LNCaP clone FGC (cell line): Measurements from ENCODE around the gene SGCA.
A peak's percentile ranks its signal among the peaks of the same experiment; 100 is the strongest.

ENCODE experiments used
- DNase-seq: peaks from one replicate; pipeline ENCODE4 v3.0.0-alpha.2; 2011; ENCODE audit warnings: low read depth
- H3K4me3 ChIP-seq: 2 replicates; pipeline ENCODE4 v1.5.1; 2011; ENCODE audit warnings: mild to moderate bottlenecking, low read depth, low read length, control low read depth
- TF ChIP-seq, protein P1 (sequence below): IDR thresholded peaks from 2 replicates; pipeline ENCODE4 v1.5.1; 2012; ENCODE audit warnings: mild to moderate bottlenecking; ENCODE audit not compliant: control insufficient read depth, insufficient read depth; ENCODE audit errors: extremely low read depth

SGCA gene

DNA sequence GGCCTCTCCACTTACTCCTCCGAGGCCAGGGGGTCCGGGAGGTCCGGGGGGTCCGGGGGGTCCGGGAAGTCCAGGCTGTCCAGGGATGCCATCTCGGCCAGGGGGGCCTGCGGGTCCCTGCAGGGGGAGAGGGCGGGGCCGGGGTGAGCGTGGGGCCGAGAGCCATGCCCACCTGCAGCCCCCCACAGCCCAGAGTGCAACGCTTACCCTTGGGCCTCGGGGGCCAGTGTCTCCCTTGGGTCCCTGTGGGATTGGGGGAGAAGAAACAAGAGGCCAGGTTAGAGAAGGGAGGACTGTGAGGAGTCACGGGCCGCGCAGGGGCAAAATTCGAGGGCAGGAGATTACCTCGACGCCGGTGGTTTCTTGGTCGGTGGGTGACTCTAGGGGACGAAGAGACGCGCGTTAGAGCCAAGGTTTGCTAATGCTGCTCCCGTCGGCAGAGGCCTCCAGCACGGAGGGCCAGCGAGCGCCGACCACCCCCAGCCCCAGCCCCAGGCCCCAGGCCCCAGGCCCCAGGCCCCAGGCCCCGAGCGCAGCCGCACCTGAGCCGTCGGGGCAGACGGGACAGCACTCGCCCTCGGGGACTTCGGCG lies 33.5 kb downstream of the SGCA start:
- TF ChIP-seq, protein P1, sequence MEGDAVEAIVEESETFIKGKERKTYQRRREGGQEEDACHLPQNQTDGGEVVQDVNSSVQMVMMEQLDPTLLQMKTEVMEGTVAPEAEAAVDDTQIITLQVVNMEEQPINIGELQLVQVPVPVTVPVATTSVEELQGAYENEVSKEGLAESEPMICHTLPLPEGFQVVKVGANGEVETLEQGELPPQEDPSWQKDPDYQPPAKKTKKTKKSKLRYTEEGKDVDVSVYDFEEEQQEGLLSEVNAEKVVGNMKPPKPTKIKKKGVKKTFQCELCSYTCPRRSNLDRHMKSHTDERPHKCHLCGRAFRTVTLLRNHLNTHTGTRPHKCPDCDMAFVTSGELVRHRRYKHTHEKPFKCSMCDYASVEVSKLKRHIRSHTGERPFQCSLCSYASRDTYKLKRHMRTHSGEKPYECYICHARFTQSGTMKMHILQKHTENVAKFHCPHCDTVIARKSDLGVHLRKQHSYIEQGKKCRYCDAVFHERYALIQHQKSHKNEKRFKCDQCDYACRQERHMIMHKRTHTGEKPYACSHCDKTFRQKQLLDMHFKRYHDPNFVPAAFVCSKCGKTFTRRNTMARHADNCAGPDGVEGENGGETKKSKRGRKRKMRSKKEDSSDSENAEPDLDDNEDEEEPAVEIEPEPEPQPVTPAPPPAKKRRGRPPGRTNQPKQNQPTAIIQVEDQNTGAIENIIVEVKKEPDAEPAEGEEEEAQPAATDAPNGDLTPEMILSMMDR, result no peak
- no peak for DNase-seq
- peak overlapping the region; percentile 42 for H3K4me3 ChIP-seq

DNA sequence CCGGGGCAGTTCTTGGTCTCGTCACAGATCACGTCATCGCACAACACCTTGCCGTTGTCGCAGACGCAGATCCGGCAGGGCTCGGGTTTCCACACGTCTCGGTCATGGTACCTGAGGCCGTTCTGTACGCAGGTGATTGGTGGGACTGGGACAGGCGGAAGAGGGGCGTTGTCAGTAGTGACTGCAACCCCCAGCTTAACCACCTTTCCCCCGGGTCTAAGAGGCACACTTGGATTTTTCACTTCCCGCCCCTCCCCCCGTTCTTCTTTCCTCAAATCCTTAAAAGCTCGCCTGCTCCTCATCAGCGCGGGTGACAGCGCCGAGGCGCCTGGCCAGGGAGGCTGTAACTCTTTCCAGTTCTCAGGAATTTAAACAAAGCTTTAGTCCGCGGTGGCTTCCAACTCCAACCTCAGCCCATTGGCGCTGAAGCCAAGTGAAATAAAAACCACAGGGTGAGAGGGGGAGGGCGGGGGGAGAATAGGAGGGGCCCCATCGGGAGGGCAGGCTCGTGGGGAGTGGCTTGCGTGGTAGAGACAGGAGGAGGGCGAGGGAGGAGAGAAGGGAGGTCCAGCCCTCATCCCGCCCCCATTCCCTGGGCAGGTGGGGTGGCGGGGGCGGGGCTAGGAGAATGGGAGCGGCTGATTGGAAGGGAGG lies 34.1 kb downstream of the SGCA start:
- H3K4me3 ChIP-seq, result peak overlapping the region; percentile 42
- peak; percentile 82 for DNase-seq
- TF ChIP-seq, protein P1, result no peak

DNA sequence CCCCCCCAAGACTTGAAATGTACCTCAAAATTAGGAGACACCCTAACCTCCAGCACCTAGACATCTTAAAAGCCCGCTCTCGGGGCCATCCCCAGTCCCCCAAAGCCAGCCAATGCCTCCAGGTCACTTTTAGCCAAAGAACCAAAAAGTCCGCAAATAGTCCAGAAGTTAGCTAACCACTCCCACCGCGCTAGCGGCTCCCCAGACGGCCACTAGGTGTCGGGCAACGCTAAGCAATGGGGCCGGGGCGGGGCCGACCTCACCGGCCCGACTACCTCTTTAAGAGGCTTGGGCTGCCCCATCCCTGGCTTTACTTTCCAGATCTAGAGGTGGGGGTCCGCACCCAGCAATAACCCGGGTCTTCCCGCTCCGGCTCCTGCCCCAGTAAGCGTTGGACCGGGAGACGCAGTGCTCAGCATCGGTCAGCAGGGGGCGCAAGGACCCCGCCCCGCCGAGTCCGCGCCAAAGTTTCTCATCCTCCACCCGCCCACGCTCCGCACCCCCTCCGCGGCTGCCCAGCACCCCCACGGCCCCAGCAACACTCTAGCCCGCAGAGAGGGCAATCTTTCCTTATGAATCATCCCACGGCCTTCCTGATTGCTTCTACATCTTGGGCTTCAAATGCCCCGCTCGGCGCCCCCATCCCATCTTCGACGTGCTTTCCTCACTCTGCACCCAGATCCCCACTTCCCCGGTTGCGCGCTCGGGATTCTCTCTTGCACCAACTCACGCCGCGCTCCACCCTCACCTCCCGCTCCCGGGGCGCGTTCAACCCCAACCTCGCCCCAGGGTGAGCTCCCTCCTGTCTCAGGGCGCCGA lies 34.9 kb downstream of the SGCA start:
- H3K4me3 ChIP-seq, result peak overlapping the region; percentile 42
- DNase-seq, result peak; percentile 48
- TF ChIP-seq, protein P1, result peak; percentile 75

DNA sequence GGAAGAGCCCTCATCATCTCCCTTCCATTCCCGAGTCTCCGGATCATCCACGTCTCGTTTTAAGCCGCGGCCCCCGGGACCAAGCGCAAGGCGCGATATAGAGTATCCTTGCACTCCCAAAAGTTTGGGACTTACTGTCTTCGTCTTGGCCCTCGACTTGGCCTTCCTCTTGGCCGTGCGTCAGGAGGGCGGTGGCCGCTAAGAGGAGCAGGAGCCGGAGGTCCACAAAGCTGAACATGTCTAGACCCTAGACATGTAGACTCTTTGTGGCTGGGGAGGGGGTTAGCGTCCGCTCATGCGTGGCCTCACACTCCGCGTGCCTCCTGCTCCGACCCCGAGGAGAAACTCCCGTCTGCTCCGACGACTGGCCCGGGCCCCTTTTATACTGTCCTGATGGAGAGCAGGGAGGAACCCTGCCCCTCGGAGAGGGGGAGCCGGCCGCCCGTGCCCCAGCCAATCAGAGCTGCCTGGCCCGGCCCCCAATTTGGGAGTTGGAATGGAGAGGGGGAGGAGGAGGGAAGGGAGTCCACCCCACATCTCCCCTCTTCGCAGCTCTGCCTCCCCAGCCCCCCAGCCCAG lies 35.6 kb downstream of the SGCA start, which contains the start of gene COL1A1:
Gene COL1A1 (minus strand): TSS at position 356 of the 579 bp plus-strand sequence. CDS start 118 bp downstream, at position 238.
- DNase-seq, result no peak
- TF ChIP-seq, protein P1, result no peak
- peak within 1 kb of the TSS; percentile 42 for H3K4me3 ChIP-seq

DNA sequence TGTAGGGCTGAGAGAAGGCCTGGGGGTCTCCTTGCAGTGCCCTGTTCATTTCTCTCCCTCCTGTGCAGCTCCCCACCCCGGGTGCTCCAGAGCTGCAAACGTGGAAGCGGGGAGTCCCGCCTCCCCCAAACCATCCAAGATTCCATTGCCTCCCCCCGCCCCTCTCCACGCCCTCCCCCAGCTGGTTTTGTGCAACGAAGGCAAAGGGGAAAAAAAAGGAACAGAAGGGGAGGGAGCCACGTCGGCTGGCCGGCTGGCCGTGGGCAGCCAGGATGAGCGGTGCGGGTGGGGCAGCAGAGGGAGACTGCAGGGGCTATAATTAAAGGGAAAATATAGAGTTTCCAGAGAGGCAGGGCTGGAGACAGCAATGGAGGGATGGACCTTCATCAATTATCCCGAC lies 37.3 kb downstream of the SGCA start:
- no peak overlapping the region for H3K4me3 ChIP-seq
- no peak for DNase-seq
- TF ChIP-seq, protein P1, result no peak

DNA sequence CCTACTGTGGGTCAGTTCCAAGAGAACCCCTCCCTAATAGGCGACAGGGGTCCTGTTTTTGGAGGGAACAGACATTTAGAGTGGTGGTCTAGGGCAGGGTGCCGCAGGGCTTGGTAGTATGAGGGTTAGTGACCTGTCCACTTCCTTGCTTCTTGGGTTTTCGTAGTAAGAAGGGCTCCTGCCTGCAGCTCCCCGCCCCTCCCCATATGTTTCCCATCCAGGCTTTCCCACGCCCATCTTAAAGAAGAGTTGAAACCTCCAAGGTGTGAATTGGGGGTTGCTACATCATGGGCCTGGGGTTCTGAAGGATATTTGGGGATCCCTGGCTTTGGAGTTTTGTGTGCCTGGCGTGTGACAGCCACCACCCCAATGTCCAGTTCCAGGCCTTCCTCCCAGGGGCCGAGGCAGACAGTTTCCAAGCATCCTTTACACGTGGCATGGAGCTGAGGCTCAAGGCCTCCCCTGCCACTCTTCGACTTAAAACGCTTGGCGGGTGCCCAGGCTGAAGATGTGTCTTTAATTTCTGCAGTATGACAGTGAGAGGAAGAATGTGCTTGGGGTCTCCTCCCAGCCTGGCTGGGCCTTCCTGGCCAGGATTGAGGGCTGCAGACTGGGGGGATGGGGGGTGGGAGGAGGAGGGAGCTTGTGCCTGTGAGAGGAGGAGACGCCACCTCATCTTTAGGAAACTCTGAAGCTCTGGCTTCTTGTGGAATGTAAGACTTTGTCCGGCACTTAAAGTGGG lies 38.0 kb downstream of the SGCA start:
- no peak overlapping the region for H3K4me3 ChIP-seq

More for the DNA sequence above, 38.0 kb downstream of the SGCA start:
- DNase-seq, result no peak
- TF ChIP-seq, protein P1, result no peak
